Measurements from ENCODE around the gene PSMA4. TPM values are rescaled to one million over a fixed set of nuclear protein-coding genes. Genes with fewer than 3 reads are reported as not detected.
"Not testable (repeated sequence)": the region's sequence is repeated elsewhere in the genome, so short reads cannot be mapped to it uniquely, and the experiment has no call there.

Gene PSMA4
- total and polyA plus RNA-seq, 2 of the 8 experiments (the other 6 are each of a cell fraction or from before 2014, with no cell fraction given): 348 to 445 TPM

- TF ChIP-seq BACH1 (IDR thresholded peaks at IDR 0.05; ENCODE audit: low read length) (no peak), ATF2 (IDR thresholded peaks at IDR 0.05; ENCODE audit: low read length) (no peak), CHD1 (IDR thresholded peaks at IDR 0.05; ENCODE audit: low read depth, low read length) (no peak), SP4 (IDR thresholded peaks at IDR 0.05; ENCODE audit: low read length) (no peak), RNF2 (IDR thresholded peaks at IDR 0.05; ENCODE audit: borderline replicate concordance, low read depth, low read length, missing control alignments, poor library complexity, severe bottlenecking) (no peak)
Measured at GRCh38 chr15:78552597-78552996, 12.4 kb downstream of the PSMA4 start (continued).

- H3K9ac ChIP-seq (replicated peaks in 1 of 4; ENCODE audit: extremely low read depth in 1 of 4, low read depth in 3 of 4, low read length in 3 of 4); CTCF ChIA-PET (ENCODE audit: partially characterized antibody); H3K79me2 ChIP-seq (ENCODE audit: control insufficient read depth in 1 of 2, insufficient read depth in 2 of 2, low read length in 2 of 2); H4K5ac ChIP-seq (ENCODE audit: insufficient read length, low read depth, low read length); H3K56ac ChIP-seq (replicated peaks; ENCODE audit: insufficient read length, low read depth, low read length); H3K23me2 ChIP-seq (ENCODE audit: low read depth, low read length); POLR2A ChIA-PET (ENCODE audit: partially characterized antibody); H3K79me1 ChIP-seq (ENCODE audit: low read depth, low read length); H2BK120ac ChIP-seq (replicated peaks; ENCODE audit: low read depth, low read length); H2BK20ac ChIP-seq (ENCODE audit: low read length); H3K9me3 ChIP-seq (ENCODE audit: insufficient read depth in 2 of 2, low read depth in 1 of 2, low read length in 1 of 2); H4K91ac ChIP-seq (replicated peaks; ENCODE audit: insufficient read length, low read length); H3K23ac ChIP-seq (ENCODE audit: insufficient read length); H2BK15ac ChIP-seq (ENCODE audit: low read length); H3K36me3 ChIP-seq (ENCODE audit: control insufficient read depth in 2 of 4, insufficient read depth in 4 of 4, low read length in 3 of 4); H3K27ac ChIP-seq (ENCODE audit: low read depth, low read length); H3K4me3 ChIP-seq (ENCODE audit: extremely low read depth in 1 of 4, insufficient read depth in 2 of 4, low read depth in 3 of 4, low read length in 4 of 4); H3K4ac ChIP-seq (replicated peaks; ENCODE audit: insufficient read length, low read depth, low read length); H2AK5ac ChIP-seq (ENCODE audit: low read depth, low read length); FAIRE-seq; H3K18ac ChIP-seq (ENCODE audit: extremely low read depth, low read length); H4K8ac ChIP-seq (ENCODE audit: extremely low read depth, insufficient read depth, low read length); H3K4me2 ChIP-seq (ENCODE audit: insufficient read depth in 1 of 2, low read depth in 2 of 2, low read length in 2 of 2); H2AFZ ChIP-seq (ENCODE audit: low read length); H3K27me3 ChIP-seq (replicated peaks in 1 of 4; ENCODE audit: control insufficient read depth in 3 of 4, extremely low read depth in 1 of 4, insufficient read depth in 3 of 4, low read length in 3 of 4); H3K14ac ChIP-seq (ENCODE audit: insufficient read length); H2BK12ac ChIP-seq (ENCODE audit: low read depth, low read length); H3K4me1 ChIP-seq (replicated peaks in 1 of 4; ENCODE audit: control insufficient read depth in 3 of 4, insufficient read depth in 4 of 4, low read length in 3 of 4); H2BK5ac ChIP-seq (ENCODE audit: low read depth, low read length); H4K20me1 ChIP-seq (replicated peaks in 1 of 2; ENCODE audit: control insufficient read depth in 1 of 2, insufficient read depth in 2 of 2, low read length in 2 of 2); DNase-seq (ENCODE audit: low read depth in 1 of 2, low spot score in 2 of 2): not testable (repeated sequence)
- 95% methylated on average over 10 of the region's 10 CpGs; no CpG with 5 or more reads in 1 of the 2 experiments for WGBS, 2 experiments (ENCODE audit: extremely low coverage in 1 of 2, insufficient coverage in 1 of 2, insufficient read length in 1 of 2, insufficient replicate concordance in 2 of 2, low coverage in 1 of 2, low lambda C conversion rate in 2 of 2, missing lambda C conversion rate in 1 of 2)
Measured at GRCh38 chr15:78560201-78560600, 20.0 kb downstream of the PSMA4 start.

Measured in H1 (cell line).